ENCODE data around the gene KLHDC8B. TPM values are rescaled to one million over a fixed set of nuclear protein-coding genes. Genes with fewer than 3 reads are reported as not detected.

Gene KLHDC8B
- 54.6 and 72.0 TPM in 2 replicates for total RNA-seq
- polyA plus RNA-seq: 86.4 and 97.1 TPM in 2 replicates

GRCh38 chr3:49171119-49171774, at the start of gene KLHDC8B:
TSS of gene KLHDC8B (plus strand) at chr3:49171598. CDS start at chr3:49172770, 1,172 bp downstream.
- H3K36me3 ChIP-seq (replicated peaks; ENCODE audit: insufficient read depth, low read depth): no peaks in the 10 kb centered on the region
- peak within 1 kb of the TSS; percentile 98 for H2AFZ ChIP-seq
- TF ChIP-seq CTCF (IDR thresholded peaks at IDR 0.05; ENCODE audit: poor library complexity): peak; percentile 97
- no peak for TF ChIP-seq EZH2 (IDR thresholded peaks at IDR 0.05; ENCODE audit: borderline replicate concordance)
- peaks cover 39% of the 10 kb centered on the region for H3K4me1 ChIP-seq (ENCODE audit: insufficient read depth)
- peak; percentile 94 for DNase-seq (ENCODE audit: low spot score)
- no peaks in the 10 kb centered on the region for H3K9me3 ChIP-seq (ENCODE audit: low read depth)
- peak within 1 kb of the TSS; percentile 96 for H3K4me3 ChIP-seq
- peaks cover 45% of the 10 kb centered on the region for H3K79me2 ChIP-seq
- H3K4me2 ChIP-seq: peak within 1 kb of the TSS; percentile 97
- peaks cover 8% of the 10 kb centered on the region for H4K20me1 ChIP-seq (ENCODE audit: insufficient read depth, poor library complexity, severe bottlenecking)
- no peaks in the 10 kb centered on the region for H3K9me2 ChIP-seq (replicated peaks; ENCODE audit: insufficient read depth)
- 2% methylated on average over 49 of the region's 57 CpGs for WGBS (ENCODE audit: low lambda C conversion rate, missing lambda C conversion rate)
- peak within 1 kb of the TSS; percentile 92 for H3K27ac ChIP-seq
- H3K27me3 ChIP-seq: no peaks in the 10 kb centered on the region

GRCh38 chr3:49122022-49122421, 49.4 kb upstream of the KLHDC8B start:
- Histone ChIP-seq H3K9me3 (ENCODE audit: low read depth) (no peaks in the 10 kb centered on the region), H3K36me3 (replicated peaks; ENCODE audit: insufficient read depth, low read depth) (no peaks in the 10 kb centered on the region), H3K9me2 (replicated peaks; ENCODE audit: insufficient read depth) (no peaks in the 10 kb centered on the region), H3K4me2 (no peak overlapping the region), H3K79me2 (peaks cover 20% of the 10 kb centered on the region), H3K4me3 (no peak overlapping the region), H3K27ac (no peak overlapping the region), H4K20me1 (ENCODE audit: insufficient read depth, poor library complexity, severe bottlenecking) (no peaks in the 10 kb centered on the region), H3K4me1 (ENCODE audit: insufficient read depth) (peaks cover 9% of the 10 kb centered on the region), H2AFZ (no peak overlapping the region), H3K27me3 (no peaks in the 10 kb centered on the region)
- DNase-seq (ENCODE audit: low spot score): no peak
- no peak for TF ChIP-seq EZH2phosphoT487 (IDR thresholded peaks at IDR 0.05; ENCODE audit: low read depth, severe bottlenecking, unreplicated experiment)
- TF ChIP-seq EZH2 (IDR thresholded peaks at IDR 0.05; ENCODE audit: borderline replicate concordance): no peak
- no peak for TF ChIP-seq CTCF (IDR thresholded peaks at IDR 0.05; ENCODE audit: poor library complexity)
- WGBS (ENCODE audit: low lambda C conversion rate, missing lambda C conversion rate): 98% methylated on average over 12 of the region's 12 CpGs

- Histone ChIP-seq H3K27ac (no peak overlapping the region), H3K27me3 (no peaks in the 10 kb centered on the region), H3K9me3 (ENCODE audit: low read depth) (no peaks in the 10 kb centered on the region), H3K4me1 (ENCODE audit: insufficient read depth) (peaks cover 9% of the 10 kb centered on the region), H3K36me3 (replicated peaks; ENCODE audit: insufficient read depth, low read depth) (no peaks in the 10 kb centered on the region), H4K20me1 (ENCODE audit: insufficient read depth, poor library complexity, severe bottlenecking) (no peaks in the 10 kb centered on the region), H3K9me2 (replicated peaks; ENCODE audit: insufficient read depth) (no peaks in the 10 kb centered on the region), H2AFZ (no peak overlapping the region), H3K4me3 (no peak overlapping the region), H3K79me2 (peaks cover 20% of the 10 kb centered on the region), H3K4me2 (no peak overlapping the region)
- DNase-seq (ENCODE audit: low spot score): no peak
- no peak for TF ChIP-seq EZH2phosphoT487 (IDR thresholded peaks at IDR 0.05; ENCODE audit: low read depth, severe bottlenecking, unreplicated experiment)
- no peak for TF ChIP-seq EZH2 (IDR thresholded peaks at IDR 0.05; ENCODE audit: borderline replicate concordance)
- no peak for TF ChIP-seq CTCF (IDR thresholded peaks at IDR 0.05; ENCODE audit: poor library complexity)
- WGBS (ENCODE audit: low lambda C conversion rate, missing lambda C conversion rate): 92% methylated on average over 7 of the region's 7 CpGs
Measured at GRCh38 chr3:49122451-49122850, 48.9 kb upstream of the KLHDC8B start.

All from hepatocyte (in vitro differentiated cells).